Hematopoietic multipotent progenitor cell treated with erythropoietin and hydrocortisone succinate and interleukin-3 and kit ligand, for 15 days (in vitro differentiated cells): ENCODE results near the gene LORICRIN.

ENCODE experiments used
- DNase-seq: peaks from one replicate; pipeline ENCODE4 v3.0.0-alpha.2; 2015; ENCODE audit warnings: low spot score

The LORICRIN gene

DNA sequence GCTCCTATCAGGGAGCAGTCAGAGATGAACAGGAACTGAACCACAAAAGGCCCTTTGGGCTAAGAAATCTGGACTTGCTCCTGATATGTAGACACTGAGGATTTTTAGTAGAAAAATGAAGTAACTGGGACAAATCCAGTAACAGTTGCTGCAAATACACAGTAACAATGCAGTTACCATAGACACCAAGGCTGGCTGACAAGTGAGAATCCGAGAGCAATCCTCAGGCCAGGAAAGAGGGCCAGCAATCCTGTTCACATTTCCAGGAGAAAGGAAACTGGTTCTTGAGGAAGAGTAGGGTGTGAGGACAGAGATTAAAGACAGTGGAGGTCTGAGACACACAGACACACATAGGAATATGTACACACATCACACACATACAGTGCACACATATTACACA is 9.3 kb upstream of the LORICRIN start:
- DNase-seq = no peak

DNA sequence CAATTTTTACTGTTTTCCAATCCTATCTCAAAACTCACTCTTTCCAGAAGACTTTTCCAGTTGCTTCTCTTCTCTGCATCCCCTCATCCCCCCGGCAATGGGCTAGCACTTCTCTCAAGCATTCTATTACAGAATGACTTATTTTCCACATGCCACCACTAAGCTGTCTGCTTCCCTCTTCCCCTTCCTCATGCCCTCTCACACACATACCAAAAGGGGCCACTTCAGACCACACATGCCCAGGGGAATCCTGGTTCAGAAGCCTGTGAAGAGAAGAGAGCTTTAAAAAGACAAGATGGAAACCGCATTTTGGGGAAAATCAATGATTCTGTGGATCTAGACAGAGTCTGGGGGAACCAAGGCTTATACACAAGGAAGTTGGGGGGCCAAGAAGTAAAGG is 8.4 kb upstream of the LORICRIN start:
- DNase-seq = no peak

DNA sequence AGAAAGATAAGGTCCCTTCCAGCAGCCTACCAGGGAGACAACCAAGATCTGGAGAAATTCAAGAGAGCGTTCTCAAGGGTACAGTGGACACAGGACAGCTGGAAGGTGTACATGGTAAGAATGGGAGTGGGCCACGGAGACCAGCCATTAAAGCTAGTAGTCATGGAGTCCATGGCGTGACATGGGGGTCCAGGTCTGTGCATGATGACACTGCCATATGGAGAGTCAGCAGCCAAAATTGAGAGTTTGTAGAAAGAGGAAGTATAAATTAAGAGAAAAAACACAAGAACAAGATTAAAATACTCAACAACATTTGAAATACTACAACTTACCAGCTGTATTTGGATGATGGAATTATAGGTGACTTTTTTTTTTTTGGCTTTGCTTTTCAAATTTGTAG is 7.9 kb upstream of the LORICRIN start:
- no peak for DNase-seq

- no peak for DNase-seq
Measured at GRCh38 chr1:153251988-153252387, 7.5 kb upstream of the LORICRIN start.

DNA sequence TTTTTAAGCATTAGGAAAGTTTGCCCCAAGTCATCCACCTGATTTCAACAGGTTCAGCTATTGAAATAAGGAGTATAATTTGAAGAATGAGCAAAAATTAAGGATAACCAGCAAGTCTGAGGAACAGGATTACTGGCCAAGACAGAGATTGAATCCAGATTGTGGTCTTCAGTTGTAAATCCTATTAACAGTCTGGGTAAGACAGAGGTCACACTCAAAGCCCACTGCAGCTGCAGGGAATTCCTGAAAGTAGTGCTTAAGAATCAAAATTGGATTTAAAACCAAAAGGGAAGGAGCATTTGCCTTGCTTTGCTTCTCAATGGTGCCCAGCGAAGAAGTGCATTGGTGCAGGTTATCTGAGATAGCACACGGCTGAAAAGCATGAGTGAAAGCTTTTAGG is 6.4 kb upstream of the LORICRIN start:
- DNase-seq = no peak

DNA sequence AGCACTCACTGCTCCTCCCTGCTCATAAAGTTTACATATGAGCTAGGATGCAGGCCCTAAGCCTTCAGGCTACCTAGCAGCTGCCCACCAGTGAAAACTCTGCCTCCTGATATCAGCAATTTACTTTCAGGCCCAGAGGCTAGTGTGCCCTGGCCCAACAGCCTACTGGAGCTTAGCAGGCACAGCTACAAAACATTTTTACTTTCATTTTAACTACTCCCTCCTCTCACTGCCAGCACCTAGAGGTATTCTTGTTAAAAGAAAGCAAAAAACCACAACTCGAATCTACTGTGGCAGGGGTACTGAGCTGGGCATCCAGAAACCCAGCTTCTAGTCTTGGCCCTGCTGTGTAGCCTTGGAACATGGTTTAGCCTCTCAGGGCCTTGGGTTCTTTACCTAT is 5.8 kb upstream of the LORICRIN start:
- DNase-seq = no peak

- DNase-seq = no peak
Measured at GRCh38 chr1:153260585-153261280, 1.2 kb downstream of the LORICRIN start.

GRCh38 chr1:153261281-153262069 is 2.0 kb downstream of the LORICRIN start:
- no peak for DNase-seq

DNA sequence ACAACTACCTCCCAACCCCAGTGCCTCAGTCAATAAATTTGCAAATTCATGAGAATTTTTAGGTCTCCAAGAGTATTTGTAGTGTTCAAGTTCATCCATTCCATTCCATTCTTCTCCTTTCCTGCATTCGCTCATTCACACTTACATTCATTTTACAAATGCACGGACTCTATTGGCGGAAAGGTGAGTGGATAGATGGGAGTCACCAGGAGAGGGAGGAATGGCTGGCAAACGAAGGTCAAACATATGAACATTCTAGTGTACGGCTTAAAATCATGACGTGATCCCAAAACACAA is 2.5 kb downstream of the LORICRIN start:
- DNase-seq = no peak

DNA sequence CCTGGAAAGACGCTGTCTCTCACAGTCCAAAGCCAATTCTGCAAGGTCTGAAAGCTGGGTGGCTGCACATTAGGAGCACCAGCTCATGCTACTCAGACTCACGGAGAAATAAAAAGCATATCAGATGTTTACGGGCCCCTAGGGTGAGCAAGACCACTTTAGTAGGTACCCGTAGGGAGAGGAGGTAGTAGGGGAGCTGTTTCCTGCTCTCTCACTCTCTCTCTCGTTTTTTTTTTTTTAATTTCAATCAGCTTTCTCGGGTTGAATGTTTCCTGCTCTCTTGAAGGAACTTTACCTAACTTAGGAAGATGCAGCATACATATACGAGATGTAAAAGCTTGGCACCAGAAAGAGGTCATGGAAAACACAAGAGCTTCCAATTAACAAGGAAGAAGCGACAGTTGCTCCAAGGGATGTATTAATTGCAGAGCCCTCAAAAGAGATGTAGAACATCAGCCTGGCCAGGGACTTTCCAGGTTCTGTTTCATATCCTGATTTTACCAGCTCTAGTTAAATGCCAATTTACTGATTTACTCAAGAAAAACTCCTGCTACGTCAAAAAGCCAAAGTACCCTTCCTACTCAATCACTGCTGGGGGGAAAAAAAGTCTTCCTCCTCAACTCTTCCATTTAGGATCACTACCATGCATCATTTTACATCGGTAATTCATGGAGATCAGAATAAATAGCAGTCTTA is 3.1 kb downstream of the LORICRIN start:
- DNase-seq = no peak

DNA sequence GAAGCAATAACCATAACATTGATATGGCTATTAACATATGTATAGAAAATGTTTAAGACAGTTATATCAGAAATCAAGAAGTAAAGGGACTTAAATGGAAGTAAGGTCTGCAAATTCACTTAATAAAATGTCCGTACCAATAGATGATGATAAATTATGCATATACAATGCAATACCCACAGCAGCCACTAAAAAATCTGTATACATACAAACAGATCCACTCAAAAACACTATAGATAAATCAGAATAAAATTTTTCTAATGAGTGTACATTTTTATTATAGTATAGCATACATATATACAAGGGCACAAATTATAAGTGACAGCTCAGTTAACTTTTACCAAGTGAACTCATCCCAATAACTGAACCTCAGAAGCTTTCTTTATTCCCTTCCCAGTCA is 6.0 kb downstream of the LORICRIN start:
- DNase-seq = no peak

DNA sequence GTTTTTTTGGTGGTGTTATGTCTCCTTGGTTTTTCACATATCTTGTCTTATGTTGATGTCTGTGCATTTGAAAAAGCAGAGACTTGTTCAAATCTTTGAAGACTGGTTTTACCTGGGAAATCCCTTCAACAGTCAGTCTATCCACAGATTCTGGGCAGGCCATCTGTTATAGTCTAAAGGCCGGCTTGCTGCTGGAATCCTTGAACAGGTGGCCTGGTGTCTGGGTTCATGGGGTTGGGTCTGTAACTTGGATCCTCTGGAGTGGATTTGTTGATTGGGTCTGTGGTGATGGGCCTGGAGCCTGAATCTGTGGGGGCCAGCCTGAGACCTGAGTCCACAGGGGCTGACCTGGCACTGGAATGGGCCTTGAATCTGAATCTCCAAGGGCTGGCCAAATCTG is 12.2 kb downstream of the LORICRIN start:
- no peak for DNase-seq

DNA sequence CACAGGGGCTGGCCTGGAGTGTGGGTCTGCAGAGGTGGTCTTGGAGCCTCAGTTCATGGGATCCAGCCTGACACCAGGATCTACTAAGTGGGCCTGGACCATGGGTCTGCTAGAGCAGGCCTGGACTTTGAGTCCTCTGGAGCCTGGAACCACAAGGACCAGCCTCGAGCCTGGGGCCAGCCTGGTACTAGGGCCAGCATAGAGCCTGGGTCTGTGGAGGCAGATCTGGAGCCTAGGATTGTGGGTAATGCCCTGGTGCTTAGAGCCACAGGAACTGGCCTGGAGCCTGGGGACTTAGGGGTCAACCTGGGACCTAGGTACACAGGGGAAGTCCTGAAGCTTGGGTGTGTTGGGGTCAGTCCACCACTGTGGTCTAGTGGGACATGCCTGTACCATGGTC is 12.7 kb downstream of the LORICRIN start:
- no peak for DNase-seq

DNA sequence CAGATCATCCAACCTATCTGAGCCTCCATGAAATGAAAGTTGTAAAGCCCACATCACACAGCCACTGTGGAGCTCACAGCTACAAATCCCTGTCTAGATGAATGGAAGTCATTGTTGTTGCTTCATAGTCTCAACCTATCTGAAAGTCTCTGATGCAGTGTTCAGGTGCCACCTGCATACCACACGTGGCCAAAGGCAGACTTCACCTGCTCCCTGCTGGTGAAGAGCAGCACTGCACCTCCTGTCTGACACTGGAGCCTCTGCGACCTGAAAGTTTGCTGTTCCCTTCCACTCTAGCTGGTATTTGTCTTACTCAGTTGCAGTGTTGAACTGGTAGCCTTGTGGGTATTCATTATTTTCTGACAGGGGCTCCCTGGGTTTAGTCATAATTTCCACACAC is 18.4 kb downstream of the LORICRIN start:
- DNase-seq = peak; percentile 11

- peak; percentile 66 for DNase-seq
Measured at GRCh38 chr1:153288634-153289275, 29.3 kb downstream of the LORICRIN start.

GRCh38 chr1:153291514-153291913 is 32.0 kb downstream of the LORICRIN start:
- no peak for DNase-seq

- DNase-seq = no peak
Measured at GRCh38 chr1:153292185-153292584, 32.7 kb downstream of the LORICRIN start.

DNA sequence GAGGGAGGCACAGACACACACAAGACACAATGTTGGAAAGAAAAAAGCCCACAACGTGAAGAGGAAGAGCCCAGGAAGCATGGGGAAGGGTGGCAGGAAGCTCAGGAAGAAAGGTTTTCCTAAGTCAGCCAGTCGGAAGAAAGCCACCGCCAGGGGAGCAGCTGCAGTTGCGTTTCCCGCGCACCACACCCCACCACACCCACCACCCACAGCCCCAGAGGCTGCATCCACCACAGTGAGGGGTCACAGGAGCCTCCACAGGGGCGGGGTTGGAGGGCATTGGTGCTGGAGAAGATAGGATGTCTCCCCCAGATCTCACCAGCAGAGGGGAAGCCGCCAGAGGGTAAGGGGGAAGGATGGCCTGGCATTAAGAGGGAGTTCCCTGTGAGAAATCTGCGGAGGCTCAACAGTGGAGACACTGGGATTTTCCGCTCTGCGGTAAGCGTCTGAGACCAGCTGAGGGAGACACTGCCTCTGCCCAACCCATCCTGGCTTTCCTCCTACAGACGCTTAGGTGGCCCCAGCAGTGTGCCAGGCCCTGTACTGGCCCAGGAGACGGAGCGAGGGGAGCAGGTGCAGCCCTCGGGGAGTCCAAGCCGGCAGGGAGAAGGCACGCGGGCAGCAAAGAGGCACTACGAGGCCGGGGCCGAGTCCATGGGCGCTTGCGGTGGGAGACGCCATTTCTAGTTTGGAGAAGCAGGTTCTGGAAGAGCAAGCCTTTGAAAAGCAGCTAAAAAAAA is 33.4 kb downstream of the LORICRIN start:
- no peak for DNase-seq

- no peak for DNase-seq
Measured at GRCh38 chr1:153293480-153293775, 33.9 kb downstream of the LORICRIN start.

- DNase-seq = no peak
Measured at GRCh38 chr1:153293851-153294250, 34.4 kb downstream of the LORICRIN start.

DNA sequence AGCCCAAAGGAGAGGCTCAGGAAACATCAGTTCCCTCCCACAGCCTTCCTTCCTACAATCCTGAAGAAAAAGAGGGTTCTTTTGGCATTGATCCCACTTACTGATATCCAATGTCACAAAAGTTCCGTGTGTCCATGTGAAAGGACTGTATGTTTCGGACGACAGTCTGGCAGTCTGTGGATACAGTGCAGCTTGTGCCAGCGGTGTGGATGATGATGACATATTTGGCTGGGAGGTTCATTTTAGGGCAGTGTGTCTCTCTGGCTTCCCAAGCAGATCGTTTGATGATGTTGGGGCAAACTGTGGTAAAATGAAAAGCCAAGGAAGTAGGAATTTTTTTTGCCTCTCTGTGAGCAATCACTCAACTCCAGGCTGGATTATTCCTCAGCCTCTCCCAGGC is 42.8 kb downstream of the LORICRIN start:
- DNase-seq = no peak

DNA sequence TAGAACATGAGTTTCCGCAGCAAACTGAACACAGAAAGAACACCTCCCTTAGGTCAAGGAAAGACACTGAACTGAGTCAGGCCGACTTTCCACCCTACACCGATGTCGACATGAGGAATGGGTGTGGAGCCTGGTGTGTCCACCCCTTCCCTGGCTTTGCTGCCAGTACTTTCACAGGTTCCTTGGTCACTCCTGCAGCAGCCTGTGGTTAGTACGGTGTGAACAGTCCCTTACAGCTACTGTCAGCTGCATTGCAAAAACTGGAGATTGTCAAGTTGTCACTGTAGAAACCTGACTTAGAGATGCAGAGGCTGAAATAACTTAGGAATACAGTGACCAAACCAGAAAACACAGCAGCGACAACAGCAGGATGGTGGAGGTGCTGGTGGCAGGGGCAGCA is 46.2 kb downstream of the LORICRIN start:
- no peak for DNase-seq
